Parietal lobe (tissue), 1 donor: Measurements from ENCODE around the gene WDR75. TPM values are rescaled to one million over a fixed set of nuclear protein-coding genes. Genes with fewer than 3 reads are reported as not detected.

Source experiments
- total RNA-seq: library from RNA; depleted of rRNA; stranded (reverse); fragments of >200 nt; gene quantifications from one replicate; pipeline ENCODE4 v1.2.3, GENCODE V29; 2014

WDR75 gene
- 87.6 TPM for total RNA-seq

GRCh38 chr2:189440947-189441708, at the start of gene WDR75:
TSS of gene WDR75 (plus strand) at chr2:189441474. CDS start at chr2:189441493, 19 bp downstream.

Other genes starting within 250 kb of the WDR75 start
- 17.2 TPM for gene SLC40A1, start 139.3 kb downstream of the WDR75 start, total RNA-seq
- gene ASNSD1, start 220.0 kb downstream of the WDR75 start, total RNA-seq = 102 TPM
- gene ANKAR, start 233.2 kb downstream of the WDR75 start, total RNA-seq = 45.1 TPM